GM19324 (cell line): ENCODE results near the gene SKIDA1.

Experiments
- ATAC-seq: cut with Tn5 transposase; IDR thresholded peaks from one replicate; pipeline ENCODE4 v1.9.1; 2021; ENCODE audit warnings: mild to moderate bottlenecking, moderate library complexity; ENCODE audit not compliant: unreplicated experiment, low FRiP score

Gene SKIDA1

DNA sequence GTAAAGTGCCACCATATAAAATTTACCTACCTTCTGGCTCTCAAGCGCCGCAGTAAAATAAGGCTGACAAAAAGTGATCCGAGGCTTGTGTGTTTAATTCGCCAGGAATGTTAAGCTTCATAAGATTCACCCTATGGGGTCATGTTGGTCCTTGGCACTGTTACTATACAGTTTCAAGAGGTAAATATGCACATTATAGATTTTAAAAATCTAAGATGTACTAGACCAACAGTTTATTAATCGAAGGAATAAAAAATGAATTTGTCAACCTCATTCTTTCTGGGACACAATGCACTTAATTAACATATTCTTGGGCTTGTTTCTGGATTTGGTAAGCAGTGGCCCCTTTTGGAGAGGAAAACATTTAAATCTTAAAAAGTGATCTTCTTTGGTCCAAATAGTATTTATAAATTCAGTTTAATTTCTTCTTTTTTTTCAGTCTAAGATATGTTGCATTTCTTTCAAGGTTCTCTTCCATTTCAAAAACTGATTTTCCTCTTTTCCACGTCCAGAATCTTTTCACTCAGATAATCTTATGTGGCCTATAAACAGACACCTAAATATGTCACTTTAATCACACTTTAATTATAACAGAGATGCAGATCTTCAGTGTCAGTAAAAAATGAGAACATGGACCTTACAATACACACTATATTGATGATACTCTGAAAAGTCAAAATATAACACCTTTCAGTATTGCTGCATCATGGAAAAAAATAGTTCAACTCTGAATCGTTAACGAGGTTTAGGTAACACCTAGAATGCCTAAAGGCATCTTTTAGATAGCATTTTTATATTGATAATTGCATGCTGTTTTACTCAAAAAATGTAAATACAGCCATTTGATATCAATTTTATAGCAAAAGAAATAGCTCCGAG, 3.8 kb upstream of the SKIDA1 start:
- no peak for ATAC-seq

- ATAC-seq = no peak
These were observed 3.0 kb upstream of the SKIDA1 start for GRCh38 chr10:21528236-21529031.

- no peak for ATAC-seq
These were observed 2.2 kb upstream of the SKIDA1 start for GRCh38 chr10:21527598-21528235.

GRCh38 chr10:21526860-21527597, 1.5 kb upstream of the SKIDA1 start:
- no peak for ATAC-seq

DNA sequence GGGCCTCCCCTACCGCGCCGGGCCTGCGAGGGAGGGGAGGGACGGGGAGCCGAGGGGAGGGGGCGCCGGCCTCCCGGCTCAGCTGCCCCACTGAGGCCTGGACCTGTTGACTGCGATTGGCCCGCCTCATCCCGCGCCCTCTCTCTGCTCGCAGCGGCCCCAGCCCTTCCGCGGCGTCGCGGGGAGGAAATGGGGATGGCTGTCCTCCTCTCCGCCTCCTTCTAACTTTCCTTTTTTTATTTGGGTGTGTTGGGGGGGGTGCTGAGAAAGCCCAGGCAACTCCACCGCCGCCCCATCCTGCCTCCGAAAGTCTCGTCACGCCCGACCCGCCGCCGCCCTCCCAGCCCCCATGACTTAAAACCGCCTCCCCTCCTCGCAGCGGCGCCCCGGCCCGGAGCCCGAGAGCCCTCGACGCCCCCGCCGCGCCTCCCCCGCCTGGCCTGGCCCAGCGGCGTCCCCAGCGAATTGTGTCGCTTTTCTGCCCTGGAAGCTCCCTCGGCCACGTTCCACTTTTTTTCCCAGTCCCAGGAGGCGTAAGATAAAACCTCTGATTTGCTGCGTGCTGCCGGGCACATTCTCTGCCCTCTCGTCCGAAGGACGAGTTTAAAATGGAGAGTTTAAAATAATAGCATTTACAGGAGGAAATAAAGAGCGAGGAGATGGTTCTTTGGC, 842 bp upstream of the SKIDA1 start:
- peak; percentile 42 for ATAC-seq

- no peak for ATAC-seq
These were observed 736 bp downstream of the SKIDA1 start for GRCh38 chr10:21524526-21525366.

DNA sequence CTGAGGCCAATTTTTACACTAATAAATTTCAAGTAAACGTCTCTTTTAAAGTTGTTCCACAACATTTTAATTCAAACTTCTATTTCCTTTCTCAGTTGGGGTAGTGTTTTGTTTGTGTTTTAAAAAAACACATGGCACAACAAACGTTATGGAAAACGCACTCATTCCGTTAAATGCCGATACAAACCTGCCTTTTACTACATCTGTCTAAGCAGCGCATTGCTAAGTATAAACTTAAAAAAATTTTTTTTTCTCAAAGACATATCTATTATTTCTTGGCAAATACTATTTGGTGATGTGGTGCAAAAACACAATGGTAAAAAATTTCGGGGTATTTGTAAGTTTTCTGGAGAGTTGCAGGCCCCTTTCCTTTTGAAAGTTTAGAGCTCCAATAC, 1.4 kb downstream of the SKIDA1 start:
- no peak for ATAC-seq

GRCh38 chr10:21523557-21524008, 1.9 kb downstream of the SKIDA1 start:
- no peak for ATAC-seq

DNA sequence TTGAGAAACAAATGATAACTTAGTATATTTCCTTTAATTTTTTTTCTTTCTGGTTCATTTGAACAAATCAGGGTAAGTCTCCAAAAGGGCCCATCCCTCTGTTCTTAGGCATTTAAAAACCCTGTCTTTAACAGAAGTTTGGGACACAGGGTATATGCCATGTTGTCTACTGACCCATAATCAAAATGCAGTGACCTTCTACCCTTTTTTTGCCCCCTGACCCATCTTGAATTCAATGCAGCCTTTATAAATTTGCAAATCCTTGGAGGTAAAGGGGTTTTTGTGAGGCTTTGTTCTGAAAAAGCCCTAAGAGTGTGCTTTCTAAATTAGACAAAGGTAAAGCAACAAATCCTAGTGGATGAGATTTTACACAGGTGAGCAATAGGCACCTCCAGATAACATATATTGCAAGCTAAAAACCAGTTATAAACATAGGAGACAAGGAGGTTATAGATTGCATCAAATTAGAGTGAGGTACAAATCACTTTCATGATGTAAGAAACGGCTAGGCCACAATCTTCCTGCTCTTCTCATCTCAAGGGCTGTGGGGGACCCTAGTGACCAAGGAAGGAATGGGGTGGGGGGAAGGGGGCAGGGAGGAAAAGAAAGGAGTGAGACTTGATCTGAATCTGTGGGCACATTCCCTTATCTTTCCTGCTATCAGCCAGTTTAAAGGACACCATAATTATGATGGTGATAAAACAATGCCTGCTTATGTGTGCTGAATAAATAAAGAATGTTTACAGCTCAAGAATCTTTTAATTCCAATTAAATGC, 2.7 kb downstream of the SKIDA1 start:
- no peak for ATAC-seq

DNA sequence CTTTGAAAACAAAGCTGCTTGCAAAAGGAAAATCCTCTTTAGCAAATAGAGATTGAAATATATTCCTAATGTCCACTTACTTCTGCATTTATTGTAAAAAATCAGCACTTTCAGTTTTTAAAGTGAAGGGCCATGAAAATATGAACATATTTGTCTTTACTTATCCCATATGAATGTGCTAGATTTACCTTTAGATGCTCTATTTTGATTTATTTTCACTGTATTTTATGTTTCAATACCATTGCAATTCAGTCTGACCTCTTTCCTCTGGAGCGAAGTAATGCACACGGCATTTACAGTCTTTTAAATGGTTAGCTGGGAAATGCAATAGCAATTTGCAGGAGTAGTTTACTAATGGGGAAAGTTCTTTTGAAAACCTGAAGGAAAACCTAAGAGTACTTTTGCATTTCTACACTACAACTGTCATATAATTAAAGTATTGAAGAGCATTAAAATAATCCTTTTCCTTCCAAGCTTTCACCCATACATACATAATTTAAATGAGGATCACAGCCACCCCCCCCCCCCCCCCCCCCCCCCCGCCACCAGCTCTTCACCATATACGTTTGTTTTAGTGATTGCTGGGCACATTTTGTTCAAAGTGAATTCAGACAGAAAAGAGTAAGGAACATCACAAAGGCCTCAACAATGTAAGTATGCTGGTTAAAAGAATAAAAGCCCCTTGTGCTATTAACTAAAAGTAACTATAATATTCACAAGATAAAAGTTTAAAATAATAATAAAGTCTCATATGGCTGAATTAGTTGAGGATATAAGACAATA, 3.5 kb downstream of the SKIDA1 start:
- ATAC-seq = no peak

DNA sequence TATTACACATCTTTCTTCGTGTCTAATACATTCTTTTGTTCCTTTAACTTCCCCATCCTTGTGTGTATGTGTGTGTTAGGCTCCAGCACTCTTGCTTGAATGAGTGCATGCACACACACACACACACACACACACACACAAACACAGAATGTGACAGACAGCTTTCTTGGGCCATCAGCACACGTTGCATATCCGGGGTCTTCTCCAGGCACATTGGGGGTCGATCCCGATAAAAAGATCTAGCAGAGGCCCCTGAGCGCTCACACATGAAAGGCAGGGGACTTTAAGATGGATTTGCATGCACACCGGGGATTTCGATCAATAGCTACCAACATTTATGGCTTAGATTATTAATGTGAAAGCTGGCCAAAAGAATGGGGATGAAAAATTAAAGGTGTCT, 4.5 kb downstream of the SKIDA1 start:
- no peak for ATAC-seq

DNA sequence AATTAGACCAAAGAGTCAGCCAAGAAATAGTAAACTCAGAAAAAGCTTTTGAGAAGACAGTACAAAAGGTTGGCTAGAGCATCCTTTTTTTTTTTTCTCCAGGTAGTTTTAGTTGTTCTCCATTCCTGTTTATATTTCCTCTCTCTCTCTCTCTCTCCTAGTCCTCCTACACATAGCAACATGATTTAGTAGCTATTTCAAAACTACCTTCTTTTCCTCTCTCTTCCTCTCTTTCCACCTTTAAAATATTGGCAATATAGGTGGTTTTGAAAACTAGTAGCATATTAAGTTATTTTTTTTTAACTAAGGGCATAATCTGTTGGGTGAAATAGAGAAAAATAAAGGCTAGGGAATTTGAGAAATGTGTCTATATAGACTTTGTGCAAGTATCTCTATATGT, 5.0 kb downstream of the SKIDA1 start:
- no peak for ATAC-seq

DNA sequence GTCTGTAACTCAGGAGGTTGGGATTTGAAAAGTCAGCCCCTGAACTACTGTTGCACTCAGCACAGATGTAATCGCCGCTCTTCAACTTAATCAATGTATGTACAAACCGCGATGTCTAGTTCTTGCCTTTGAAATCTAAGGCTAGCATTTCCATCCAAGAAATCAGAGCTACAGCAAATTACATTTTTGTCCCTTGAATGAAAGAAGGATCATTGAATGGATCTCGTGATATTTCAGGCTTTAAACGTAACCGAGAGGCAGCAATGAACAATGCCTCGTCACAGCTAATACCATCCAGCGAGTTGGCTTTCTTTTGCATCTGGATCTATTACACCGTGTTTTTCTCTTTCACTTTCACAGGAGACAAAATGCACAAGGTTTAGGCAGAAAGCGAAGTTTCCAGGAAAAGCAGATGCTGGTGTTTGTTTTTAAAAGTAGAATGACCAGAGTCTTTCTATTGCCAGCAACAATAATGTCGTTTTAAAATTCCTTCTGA, 5.5 kb downstream of the SKIDA1 start:
- no peak for ATAC-seq

- ATAC-seq = no peak
These were observed 6.0 kb downstream of the SKIDA1 start for GRCh38 chr10:21519397-21519933.

DNA sequence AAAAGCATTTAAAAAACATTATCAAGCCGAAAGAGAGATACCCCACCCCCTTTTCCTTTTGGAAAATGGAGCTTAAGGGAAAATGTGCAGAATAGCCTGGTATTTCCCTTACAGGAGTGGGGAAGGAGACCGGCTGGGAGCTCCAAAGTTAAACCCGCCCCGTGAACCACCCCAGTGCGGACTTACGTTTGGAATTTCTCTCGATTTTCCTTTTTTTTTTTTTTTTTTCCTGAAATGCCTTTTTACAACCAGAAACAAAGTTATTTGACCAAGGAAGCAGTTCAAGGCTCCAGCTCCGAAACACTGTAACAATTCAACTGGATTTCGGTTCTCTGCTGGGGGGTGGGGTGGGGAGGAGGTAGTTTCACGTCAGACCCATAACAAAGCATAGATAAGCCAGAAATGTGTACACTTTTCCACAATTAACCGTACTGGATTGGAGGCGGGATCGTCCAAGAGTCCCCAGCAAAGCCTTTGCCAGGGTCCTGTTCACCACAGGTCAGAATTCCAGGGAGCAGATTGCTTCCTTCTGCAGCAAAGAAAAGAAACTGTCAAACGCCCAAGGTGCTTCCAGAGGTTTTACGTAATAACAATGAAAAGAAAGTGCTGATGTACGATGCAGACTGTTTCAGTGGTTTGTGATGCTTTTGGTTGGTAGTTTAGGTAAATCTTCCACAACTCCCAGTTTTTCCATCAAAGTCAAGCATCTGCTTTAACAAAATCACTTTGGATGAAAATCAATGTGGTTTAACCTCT, 6.7 kb downstream of the SKIDA1 start:
- no peak for ATAC-seq

GRCh38 chr10:21518149-21518640, 7.3 kb downstream of the SKIDA1 start:
- no peak for ATAC-seq
